Mucosa of descending colon (tissue), 3 donors: ENCODE data around the gene CFAP77. TPM values are rescaled to one million over a fixed set of nuclear protein-coding genes. Genes with fewer than 3 reads are reported as not detected.

Experiments
- ATAC-seq: fragments of 200-7000 bp; cut with Tn5 transposase; one replicate; pipeline ENCODE4 v1.9.1; 2020; ENCODE audit warnings: mild to moderate bottlenecking, moderate library complexity
- DNase-seq, 3 donors: peaks; one replicate each; pipeline ENCODE4 v3.0.0-alpha.2; 2020
- H3K36me3 ChIP-seq: fragments of 200-600 bp; one replicate; pipeline ENCODE4 v1.8.0; 2021; ENCODE audit warnings: low read depth, mild to moderate bottlenecking
- H3K4me1 ChIP-seq: fragments of 200-600 bp; one replicate; pipeline ENCODE4 v1.8.0; 2021; ENCODE audit warnings: low read depth, mild to moderate bottlenecking
- H3K4me3 ChIP-seq: fragments of 200-600 bp; one replicate; pipeline ENCODE4 v1.8.0; 2021; ENCODE audit warnings: mild to moderate bottlenecking
- H3K9me3 ChIP-seq: fragments of 200-600 bp; one replicate; pipeline ENCODE4 v1.8.0; 2021; ENCODE audit warnings: mild to moderate bottlenecking
- intact Hi-C, 2 donors: fragments of 100-400 bp; cut with DNase I in 1 of 2; cut with micrococcal nuclease in 1 of 2; formaldehyde crosslinking; loops; one replicate each; pipeline versions ENCODE4 v1.11.0 to v1.11.1; 2022; cut with DNase I, micrococcal nuclease
- total RNA-seq, 3 donors: library from RNA; stranded (reverse); fragmentation: NEBNext Ultra II Directional in 2 of 3; extraction: Animal tissue kit (Norgen Biotek cat#: 25700) in 2 of 3; gene quantifications; one replicate each; pipeline versions ENCODE4 v1.2.1 to v1.2.4, GENCODE V29; 2021 to 2023
- TF ChIP-seq, protein P1 (sequence below): fragments of 200-600 bp; IDR thresholded peaks from one replicate; pipeline ENCODE4 v1.8.0; 2022; ENCODE audit warnings: antibody characterized with exemption, mild to moderate bottlenecking
- donor health status: DM: no; HTN: no; CAD: no; lungs with moderate emphysema.
- donor health status: DM: no; HTN: no; CAD: no.
- donor health status: DM: no; HTN: yes; CAD: no.

Gene CFAP77
- total RNA-seq, 3 donors from 2014 or later = not detected

DNA sequence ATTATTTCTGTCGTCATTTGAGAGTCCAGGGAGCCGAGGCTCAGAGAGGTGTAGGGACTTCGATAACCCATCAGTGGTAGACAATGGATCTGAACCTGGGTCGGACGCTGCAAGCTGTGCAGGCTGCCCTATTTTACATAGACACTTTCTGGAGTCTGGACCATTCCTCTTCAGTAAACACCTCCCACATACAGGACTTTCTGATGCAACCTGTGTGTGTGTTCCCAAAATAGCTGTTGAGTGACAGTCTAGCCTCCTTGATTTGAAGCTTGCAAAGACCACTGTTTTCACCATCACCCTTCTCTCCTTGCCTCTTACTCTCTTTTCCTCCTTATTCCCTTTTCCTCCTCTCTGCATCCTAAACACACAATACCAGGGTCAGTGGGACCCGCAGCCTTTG, 30.7 kb downstream of the CFAP77 start:
- Histone ChIP-seq H3K9me3 (no peaks in the 10 kb centered on the region), H3K36me3 (no peaks in the 10 kb centered on the region), H3K4me1 (no peaks in the 10 kb centered on the region), H3K4me3 (no peak overlapping the region)
- TF ChIP-seq, protein P1, sequence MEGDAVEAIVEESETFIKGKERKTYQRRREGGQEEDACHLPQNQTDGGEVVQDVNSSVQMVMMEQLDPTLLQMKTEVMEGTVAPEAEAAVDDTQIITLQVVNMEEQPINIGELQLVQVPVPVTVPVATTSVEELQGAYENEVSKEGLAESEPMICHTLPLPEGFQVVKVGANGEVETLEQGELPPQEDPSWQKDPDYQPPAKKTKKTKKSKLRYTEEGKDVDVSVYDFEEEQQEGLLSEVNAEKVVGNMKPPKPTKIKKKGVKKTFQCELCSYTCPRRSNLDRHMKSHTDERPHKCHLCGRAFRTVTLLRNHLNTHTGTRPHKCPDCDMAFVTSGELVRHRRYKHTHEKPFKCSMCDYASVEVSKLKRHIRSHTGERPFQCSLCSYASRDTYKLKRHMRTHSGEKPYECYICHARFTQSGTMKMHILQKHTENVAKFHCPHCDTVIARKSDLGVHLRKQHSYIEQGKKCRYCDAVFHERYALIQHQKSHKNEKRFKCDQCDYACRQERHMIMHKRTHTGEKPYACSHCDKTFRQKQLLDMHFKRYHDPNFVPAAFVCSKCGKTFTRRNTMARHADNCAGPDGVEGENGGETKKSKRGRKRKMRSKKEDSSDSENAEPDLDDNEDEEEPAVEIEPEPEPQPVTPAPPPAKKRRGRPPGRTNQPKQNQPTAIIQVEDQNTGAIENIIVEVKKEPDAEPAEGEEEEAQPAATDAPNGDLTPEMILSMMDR = no peak
- DNase-seq (no peak), ATAC-seq (no peak)
- intact Hi-C loops = no loop called here

DNA sequence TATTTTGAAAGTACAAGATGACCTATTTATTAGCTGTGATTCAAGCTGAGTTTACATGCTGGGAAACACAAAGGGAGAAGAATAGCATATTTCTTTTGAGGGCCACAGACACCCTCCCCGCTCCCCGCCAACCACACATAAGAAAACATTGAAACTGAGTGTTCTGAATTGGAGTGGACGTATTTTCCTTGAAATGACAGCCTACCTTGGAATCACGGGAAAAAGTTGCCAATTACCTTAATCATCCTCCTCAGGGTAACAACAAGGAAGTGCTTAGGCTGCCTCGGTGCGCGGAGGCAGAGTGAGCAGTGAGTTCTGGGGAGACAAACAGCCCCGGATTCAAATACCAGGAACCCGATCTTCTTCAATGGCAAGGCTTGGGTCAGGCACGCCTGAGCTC, 31.4 kb downstream of the CFAP77 start:
- intact Hi-C loops = no loop called here
- Histone ChIP-seq H3K9me3 (no peaks in the 10 kb centered on the region), H3K4me1 (no peaks in the 10 kb centered on the region), H3K36me3 (no peaks in the 10 kb centered on the region), H3K4me3 (no peak overlapping the region)
- TF ChIP-seq, protein P1 = no peak
- ATAC-seq (no peak), DNase-seq (no peak)

DNA sequence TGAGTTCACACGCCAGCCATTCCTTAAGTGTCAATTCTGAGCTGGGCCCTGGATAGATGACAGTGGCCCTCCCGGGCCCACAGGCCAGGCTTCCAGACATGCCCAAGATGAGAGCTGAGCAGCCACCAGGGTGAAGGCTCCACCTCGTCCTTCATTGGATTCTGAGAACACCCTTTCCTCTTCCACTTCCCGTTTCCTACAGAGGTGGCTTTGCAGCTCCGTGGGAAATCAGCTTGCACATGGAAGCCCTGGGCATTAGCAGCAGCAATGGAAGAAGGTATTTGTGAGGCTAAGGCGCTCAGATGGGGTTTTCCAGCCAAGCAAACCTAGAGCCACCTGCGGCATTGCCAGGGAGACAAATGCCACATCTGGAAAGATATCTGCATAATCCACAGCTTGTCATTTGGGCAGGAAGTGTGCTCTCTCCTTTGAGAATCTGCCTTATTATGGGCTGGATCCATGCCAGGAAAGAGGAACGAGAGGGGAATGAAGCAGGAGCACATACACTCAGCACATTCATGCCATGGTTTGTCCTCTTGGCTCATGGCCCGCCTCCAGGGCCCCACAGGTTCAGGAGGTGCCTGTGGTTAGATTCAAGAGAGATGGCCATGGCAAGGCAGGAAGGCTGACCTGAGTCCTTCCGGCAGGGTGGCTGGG, 34.1 kb downstream of the CFAP77 start:
- ATAC-seq (no peak), DNase-seq (no peak)
- no peaks in the 10 kb centered on the region for H3K4me1 ChIP-seq
- TF ChIP-seq, protein P1 = no peak
- intact Hi-C loops = no loop called here
- no peaks in the 10 kb centered on the region for H3K36me3 ChIP-seq
- no peak overlapping the region for H3K4me3 ChIP-seq
- H3K9me3 ChIP-seq = no peaks in the 10 kb centered on the region

DNA sequence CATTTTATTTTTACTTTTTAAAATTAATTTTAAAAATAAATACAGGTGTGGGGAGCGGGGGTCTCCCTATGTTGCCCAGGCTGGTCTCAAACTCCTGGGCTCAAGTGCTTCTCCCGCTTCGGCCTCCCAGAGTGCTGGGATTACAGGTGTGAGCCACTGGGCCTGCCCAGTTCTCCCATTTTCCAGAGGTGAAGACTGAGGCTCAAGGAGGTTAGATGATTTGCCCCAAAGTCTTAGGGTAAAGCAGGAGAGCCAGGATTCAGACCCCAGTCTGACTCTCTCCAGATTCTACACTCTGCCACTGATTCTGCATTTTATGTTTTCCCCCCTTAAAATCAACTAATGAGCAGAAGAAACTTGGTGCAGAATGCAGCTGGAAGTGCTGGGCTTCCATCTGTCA, 36.9 kb downstream of the CFAP77 start:
- H3K9me3 ChIP-seq = no peaks in the 10 kb centered on the region
- intact Hi-C loops = no loop called here
- no peak for ATAC-seq
- no peaks in the 10 kb centered on the region for H3K36me3 ChIP-seq
- no peak for DNase-seq
- TF ChIP-seq, protein P1 = no peak
- H3K4me3 ChIP-seq = no peak overlapping the region
- H3K4me1 ChIP-seq = no peaks in the 10 kb centered on the region

DNA sequence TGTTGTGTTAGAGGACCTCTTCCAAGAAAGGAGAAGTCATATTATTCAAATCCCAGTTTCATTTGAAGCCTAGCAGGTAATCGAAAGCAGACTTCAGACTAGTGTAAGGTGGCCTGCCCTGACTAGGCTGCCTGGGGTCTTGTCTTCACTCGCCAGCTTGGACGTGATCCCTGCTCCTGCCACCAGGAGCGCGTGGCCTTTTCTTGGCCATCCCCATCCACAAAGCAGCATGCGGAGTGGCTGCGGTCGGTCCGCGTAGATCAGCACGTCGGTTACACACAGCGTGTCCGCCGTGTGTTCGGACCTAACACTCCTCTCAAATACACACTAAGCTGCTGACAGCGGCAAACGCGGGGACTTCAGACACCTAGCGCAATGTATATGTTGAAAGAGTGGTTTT, 37.3 kb downstream of the CFAP77 start:
- Histone ChIP-seq H3K36me3 (no peaks in the 10 kb centered on the region), H3K9me3 (no peaks in the 10 kb centered on the region)
- intact Hi-C loops = no loop called here

More for the DNA sequence above, 37.3 kb downstream of the CFAP77 start:
- TF ChIP-seq, protein P1 = no peak
- Histone ChIP-seq H3K4me3 (no peak overlapping the region), H3K4me1 (no peaks in the 10 kb centered on the region)
- DNase-seq = no peak
- no peak for ATAC-seq
